GM21576 (cell line): ENCODE results near the gene CCDC77.

Experiments used
- ATAC-seq: cut with Tn5 transposase; IDR thresholded peaks from one replicate; pipeline ENCODE4 v1.9.1; 2021; ENCODE audit warnings: mild to moderate bottlenecking, moderate library complexity; ENCODE audit not compliant: unreplicated experiment

Gene CCDC77

GRCh38 chr12:480831-481816 lies 79.7 kb downstream of the CCDC77 start:
- no peak for ATAC-seq

- no peak for ATAC-seq
Observed at GRCh38 chr12:482061-482460, 80.6 kb downstream of the CCDC77 start.

DNA sequence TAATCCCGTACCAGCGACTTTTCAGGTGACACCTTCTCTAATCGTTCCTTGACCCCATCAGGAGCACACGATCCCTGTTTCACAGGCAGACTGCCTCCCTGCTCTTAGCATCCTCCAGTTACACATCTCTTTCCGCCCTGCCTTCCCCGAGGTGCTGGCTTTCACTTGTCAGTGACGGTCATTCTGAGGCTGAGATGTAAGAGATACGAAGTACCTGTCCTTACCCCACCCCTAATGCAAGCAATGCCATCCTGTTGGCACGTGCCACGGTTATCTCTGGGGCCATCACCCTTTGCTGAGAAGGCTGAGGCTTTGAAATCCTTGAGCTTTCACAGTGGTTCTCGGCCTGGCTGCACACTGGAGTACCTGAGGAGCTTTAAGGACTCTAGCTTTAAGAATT lies 82.7 kb downstream of the CCDC77 start:
- no peak for ATAC-seq

- no peak for ATAC-seq
Observed at GRCh38 chr12:490260-490659, 88.8 kb downstream of the CCDC77 start.
